ENCODE data around the gene LRRTM4.
A peak's percentile ranks its signal among the peaks of the same experiment; 100 is the strongest.
"Not testable (repeated sequence)": the region's sequence is repeated elsewhere in the genome, so short reads cannot be mapped to it uniquely, and the experiment has no call there.

LRRTM4 gene

GRCh38 chr2:77087987-77088414 lies 434.2 kb downstream of the LRRTM4 start:
- no peak for DNase-seq

- no peak for DNase-seq
Observed at GRCh38 chr2:77086478-77086877, 435.7 kb downstream of the LRRTM4 start.

GRCh38 chr2:77086051-77086450 lies 436.1 kb downstream of the LRRTM4 start:
- no peak for DNase-seq

GRCh38 chr2:77085561-77085960 lies 436.6 kb downstream of the LRRTM4 start:
- DNase-seq = no peak

- DNase-seq = no peak
Observed at GRCh38 chr2:77081597-77081996, 440.6 kb downstream of the LRRTM4 start.

GRCh38 chr2:77064324-77064723 lies 457.9 kb downstream of the LRRTM4 start:
- DNase-seq = no peak

- DNase-seq = peak in 3 of 51 donors; percentile 1 to 3 (median 2)
Observed at GRCh38 chr2:77054938-77055337, 467.2 kb downstream of the LRRTM4 start.

GRCh38 chr2:77046339-77046738 lies 475.8 kb downstream of the LRRTM4 start:
- DNase-seq = no peak

GRCh38 chr2:77045456-77045855 lies 476.7 kb downstream of the LRRTM4 start:
- DNase-seq = not testable (repeated sequence)

GRCh38 chr2:77034445-77034844 lies 487.7 kb downstream of the LRRTM4 start:
- DNase-seq = no peak

- DNase-seq = not testable (repeated sequence)
Observed at GRCh38 chr2:77029237-77029636, 492.9 kb downstream of the LRRTM4 start.

GRCh38 chr2:77028032-77028600 lies 494.1 kb downstream of the LRRTM4 start:
- DNase-seq = no peak

- DNase-seq = no peak
Observed at GRCh38 chr2:77025714-77026113, 496.5 kb downstream of the LRRTM4 start.

GRCh38 chr2:77021161-77021560 lies 501.0 kb downstream of the LRRTM4 start:
- no peak for DNase-seq

GRCh38 chr2:77018219-77018618 lies 504.0 kb downstream of the LRRTM4 start:
- no peak for DNase-seq

- no peak for DNase-seq
Observed at GRCh38 chr2:77017355-77017745, 504.8 kb downstream of the LRRTM4 start.

- no peak for DNase-seq
Observed at GRCh38 chr2:77016443-77017354, 505.5 kb downstream of the LRRTM4 start.

- DNase-seq = no peak
Observed at GRCh38 chr2:77013953-77014352, 508.2 kb downstream of the LRRTM4 start.

GRCh38 chr2:77013457-77013856 lies 508.7 kb downstream of the LRRTM4 start:
- DNase-seq = no peak

GRCh38 chr2:77009307-77009706 lies 512.9 kb downstream of the LRRTM4 start:
- DNase-seq = peak in 1 of 51 donors; percentile 15

GRCh38 chr2:77008853-77009252 lies 513.3 kb downstream of the LRRTM4 start:
- DNase-seq = no peak

- no peak for DNase-seq
Observed at GRCh38 chr2:77007686-77008085, 514.5 kb downstream of the LRRTM4 start.

GRCh38 chr2:77005522-77005921 lies 516.7 kb downstream of the LRRTM4 start:
- DNase-seq = no peak

Data from hypothalamus (tissue), 51 donors.